CD4-positive, alpha-beta T cell treated with Interleukin-15 for 1 hour (primary cell): Measurements from ENCODE around the gene CCDC85C.

Experiments used
- DNase-seq: peaks from one replicate; pipeline ENCODE4 v3.0.0-alpha.2; 2020

The CCDC85C gene

DNA sequence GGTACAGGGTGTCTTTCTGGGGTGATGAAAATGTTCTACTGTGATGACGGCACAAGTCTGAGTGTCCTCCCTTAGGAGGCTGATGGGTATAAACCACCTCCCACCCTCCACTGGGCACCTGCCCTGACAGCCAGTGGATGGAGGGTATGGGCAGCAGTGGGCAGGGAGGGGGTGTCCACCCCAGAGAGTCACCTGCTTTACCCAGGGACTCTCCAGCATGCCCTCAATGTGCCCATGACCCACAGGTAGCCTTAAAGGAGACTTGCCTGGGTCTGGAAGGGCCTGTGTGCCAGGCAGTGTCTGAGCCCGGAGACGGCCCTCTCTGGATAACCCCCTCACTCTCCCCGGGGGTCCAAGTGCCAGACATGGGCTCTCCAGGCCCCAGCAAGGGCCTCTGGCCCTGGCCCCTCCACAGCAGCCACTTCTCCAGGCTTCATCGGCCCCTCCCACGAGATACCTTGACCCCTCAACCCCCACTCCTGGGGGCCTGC is 84.0 kb downstream of the CCDC85C start:
- peak; percentile 9 for DNase-seq

DNA sequence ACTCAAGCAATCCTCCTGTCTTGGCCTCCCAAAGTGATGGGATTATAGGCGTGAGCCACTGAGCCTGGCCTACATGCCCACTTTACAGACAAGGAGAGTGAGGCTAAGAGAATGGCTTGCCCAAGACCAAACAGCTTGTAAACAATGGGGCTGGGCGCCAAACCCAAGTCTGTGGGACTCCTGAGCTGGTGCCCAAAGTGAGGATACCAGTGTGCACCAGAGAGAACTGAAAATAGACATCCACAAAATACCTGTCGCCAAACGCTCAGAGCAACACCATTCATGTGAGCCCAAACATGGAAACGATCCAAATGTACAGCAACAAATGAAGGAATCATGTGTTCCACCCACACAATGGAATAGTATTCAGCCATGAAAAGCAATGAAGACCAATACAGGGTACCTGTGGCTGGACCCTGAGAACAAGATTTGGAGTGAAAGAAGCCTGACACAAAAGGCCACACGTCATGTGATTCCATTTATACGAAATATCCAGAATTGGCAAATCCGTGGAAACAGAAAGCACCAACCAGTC is 84.6 kb downstream of the CCDC85C start:
- peak; percentile 2 for DNase-seq

DNA sequence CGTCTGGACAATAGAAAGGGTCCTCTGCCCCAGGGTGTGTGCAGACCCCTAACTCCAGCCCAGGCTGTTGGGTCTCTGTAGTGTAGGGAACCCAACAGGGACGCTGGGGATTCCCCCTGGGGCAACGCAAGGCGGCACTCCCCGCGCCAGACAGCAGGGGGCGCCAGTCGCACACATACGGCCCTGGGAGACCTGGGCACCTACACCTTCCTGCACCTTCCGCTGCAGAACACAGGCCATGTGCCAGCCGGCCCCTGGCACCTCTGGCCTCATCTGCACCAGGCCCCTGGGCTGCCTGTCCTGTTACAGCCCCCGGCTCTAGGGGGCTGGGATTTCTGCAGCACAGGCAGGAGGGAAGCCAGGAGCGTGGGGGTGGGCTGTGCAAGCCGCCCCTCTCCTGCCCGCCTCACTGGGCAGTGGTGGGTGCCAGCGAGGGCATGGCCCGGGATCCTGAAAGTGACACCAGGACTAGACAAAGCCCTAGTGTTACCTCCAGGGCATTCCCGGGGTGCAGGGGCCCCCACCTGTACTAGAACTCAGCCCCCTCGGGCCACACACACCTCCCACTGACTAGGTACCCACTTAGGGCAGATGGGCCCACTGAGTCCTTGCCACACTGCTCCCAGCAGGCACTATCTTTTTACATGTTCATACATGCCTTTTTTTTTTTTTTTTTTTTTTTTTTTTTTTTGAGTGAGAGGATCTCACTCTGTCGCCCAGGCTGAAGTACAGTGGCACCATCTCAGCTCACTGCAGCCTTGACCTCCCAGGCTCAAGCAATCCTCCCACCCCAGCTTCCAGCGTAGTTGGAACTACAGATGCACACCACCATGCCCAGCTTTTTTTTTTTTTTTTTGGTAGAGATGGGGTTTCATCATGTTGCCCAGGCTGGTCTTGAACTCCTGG is 85.3 kb downstream of the CCDC85C start:
- peak; percentile 75 for DNase-seq

DNA sequence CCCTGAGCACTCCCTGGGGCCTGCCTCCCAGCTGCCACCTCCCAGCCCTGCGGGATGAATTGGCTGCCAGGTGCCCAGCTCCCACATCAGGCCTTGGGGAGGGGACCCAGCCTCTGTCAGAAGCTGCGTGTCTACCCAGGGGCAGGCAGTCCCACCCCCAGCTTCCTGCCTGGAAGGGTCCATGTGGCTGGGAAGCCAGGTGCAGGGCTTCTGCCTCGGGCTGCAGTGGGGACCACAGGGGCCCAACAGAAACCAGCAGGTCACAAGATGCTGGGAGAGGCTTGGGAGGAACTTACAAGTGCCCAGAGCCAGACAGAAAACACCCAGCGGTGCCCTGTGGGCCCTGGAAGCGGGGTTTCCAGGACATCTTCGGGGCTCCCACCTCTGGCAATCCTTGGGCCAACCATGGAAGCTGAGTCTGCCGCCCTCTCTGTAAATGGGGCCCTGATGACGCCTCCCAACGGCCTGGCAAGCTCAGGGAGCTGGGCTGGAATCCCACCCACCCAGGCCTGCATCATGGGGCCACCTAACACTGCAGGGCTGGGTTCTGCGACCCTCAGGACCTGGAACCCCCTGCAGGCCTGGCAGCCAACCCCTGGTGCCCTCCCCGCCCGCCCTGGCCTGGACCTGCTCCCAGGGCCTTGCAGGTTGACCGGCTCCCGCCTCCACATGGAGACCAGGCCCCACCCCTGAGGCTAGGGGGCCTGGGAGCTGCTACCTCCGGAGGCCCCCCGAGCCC is 86.2 kb downstream of the CCDC85C start:
- DNase-seq: no peak

DNA sequence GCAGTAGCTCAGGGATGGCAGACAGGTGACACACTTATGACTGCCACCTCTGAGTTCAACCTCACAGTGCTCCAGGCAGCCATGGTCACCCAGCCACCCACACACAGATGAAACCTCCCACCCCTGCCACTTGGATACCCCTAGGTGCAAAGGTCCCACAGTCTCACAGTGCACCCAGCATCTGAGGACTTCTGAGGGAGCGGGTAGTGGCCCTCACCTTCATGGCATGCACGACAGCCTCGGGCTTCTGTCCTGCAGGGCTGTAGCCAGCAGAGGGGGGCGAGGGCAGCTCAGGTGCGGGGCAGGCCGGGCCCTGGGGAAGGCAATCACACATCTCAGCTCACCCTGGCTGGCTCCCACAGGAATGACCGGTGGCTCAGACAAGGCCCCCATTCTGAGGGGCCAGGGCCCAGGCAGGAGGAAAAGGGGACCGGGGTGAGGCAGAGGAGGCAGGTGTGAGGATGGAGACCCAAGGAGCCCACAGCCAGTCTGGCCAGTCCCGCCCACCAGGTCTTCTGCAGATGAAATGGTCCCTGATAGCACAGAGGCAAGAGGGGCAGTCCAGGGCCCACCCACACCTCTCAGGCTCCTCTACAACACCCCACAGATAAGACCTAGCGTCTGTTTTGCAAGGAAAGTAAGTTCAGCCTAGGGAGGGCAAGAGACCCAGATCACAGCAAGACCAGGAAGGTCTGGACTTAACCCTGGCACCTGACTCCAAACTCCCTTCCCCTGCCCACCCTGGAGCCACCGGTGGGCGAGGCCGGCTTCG is 87.0 kb downstream of the CCDC85C start:
- no peak for DNase-seq

DNA sequence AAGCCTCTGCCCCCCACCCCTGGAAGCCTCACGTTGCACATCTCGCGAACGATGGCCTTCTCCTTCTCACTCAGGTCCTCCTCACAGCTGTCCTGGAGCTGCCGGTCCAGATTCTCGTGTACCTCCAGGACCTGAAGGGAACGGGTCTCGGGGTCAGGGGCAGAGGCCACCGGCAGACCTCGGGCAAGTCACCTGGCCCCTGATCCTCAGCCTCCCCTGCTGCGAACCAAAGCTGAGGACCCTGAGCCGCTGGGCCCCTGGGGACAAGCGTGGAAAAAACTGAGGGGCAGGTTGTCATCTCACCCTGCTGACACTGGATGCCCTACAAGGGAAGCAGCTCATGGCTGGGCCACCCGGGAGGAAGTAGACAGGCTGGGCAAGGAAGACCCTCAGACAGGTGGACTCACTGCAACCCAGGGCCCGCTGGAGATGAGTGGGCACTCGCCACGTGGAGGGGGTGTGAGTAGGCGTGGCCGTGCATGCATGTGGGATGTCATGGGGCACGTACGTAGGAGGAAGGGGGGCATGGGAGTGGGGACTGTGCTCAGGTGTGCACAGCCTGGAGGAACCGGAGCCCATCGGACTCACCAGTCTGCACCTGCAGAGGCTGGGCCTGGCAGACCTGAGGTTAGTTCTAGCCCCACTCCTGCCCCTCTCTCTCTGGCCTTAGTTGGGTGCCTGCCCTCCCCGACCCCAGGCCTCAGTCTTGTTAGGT is 87.7 kb downstream of the CCDC85C start:
- DNase-seq: no peak

DNA sequence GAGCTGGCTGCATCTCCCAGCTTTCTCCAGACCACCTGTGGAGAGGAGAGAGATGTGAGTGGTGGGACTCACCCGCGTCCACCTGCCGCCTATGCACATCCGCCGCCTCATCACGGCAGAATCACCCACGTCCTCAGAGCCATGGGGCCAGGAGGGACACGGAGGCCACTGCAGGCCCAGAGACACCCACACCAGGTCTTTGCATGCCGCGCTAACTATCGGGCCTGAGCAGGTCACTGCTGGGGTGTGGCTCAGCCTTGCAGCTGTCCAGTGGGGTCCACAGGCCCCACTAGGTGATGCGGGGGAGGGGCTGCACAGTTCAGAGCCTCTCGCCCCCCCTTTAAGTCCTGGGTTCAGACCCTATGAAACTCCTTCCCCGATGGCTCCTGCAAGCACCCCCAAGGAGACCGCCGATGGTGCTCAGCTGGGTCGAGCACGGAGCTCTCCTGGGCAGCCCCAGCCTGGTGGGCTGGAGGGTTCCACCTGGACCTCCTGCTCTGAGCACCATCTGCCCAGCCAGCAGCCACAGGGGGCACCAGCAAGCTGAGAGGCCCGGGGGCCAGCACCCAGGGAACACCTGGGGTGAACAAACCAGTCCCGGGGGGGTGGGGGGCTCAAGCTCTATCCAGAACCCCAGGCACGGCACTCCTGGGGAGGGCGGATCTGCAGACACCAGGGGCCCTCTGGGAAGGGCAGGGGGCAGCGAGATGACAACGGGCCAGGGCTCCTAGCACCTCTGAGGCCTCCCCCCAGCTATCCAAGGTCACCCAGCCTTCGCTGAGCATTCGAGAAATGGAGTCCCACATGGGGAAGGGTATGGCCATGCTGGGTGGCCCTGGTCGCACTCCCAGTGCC is 88.5 kb downstream of the CCDC85C start:
- no peak for DNase-seq

DNA sequence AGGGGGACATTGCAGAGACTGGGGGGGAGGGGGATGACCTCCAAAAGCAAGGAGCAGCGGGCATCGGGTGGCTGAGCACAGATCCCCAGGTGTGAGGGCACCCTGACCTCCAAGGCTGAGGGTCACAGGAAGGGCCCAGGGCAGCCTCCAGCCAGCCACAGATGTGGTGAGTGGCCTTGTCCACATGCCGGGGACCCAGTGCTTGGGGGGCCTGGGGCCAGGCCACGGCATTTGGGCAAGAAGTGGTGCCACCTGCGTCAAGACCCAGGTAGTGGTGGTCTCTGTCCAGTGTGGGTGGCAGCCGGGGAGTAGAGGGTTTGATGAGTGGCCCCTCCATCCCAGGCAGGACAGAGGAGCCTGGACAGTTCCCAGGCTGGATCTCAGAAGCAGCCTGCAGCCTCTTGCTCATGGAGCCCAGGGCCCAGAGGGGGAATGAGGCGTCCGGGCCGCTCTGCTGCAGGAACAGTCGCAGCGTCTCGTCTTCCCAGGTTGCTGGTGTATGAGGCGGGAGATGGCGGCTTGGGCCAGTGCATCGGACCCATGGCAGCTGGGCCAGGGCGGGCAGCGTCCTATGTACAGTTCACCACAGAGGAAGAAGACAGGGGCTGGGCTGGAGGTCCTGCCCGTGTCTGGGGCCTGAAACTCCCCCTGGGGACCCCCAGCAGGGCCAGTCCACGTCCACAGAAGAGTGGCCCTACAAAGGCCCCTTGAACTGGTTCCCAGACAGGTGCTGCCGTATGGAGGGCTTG is 89.3 kb downstream of the CCDC85C start:
- no peak for DNase-seq

DNA sequence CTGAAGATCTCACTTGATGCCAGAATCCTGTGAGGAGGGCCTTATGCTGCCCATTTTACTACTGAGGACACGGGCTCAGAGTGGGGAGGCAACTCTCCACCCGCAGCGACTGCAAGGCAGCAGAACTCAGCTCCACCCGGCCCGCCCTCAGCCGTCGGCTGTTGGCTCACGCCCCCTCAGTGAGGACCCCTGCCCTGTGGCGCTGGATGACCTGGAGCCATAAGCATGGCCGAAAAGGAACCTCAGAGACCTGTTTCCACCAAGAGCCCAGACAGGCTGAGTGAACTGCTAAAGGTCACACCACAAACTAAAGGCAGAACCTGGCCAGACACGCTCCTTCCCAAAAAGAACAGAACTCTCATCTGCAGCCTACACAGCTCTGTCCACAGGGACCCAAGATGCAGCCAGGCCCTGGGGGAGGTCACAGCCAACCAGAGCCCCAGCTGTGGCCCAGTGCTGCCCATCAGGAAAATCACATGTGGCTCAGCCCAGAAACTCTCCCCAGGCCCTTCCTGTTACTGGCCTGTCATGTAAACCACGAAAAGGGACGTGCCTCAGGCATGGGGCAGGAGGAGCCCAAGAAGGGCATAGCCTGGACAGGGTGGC is 90.0 kb downstream of the CCDC85C start:
- no peak for DNase-seq

DNA sequence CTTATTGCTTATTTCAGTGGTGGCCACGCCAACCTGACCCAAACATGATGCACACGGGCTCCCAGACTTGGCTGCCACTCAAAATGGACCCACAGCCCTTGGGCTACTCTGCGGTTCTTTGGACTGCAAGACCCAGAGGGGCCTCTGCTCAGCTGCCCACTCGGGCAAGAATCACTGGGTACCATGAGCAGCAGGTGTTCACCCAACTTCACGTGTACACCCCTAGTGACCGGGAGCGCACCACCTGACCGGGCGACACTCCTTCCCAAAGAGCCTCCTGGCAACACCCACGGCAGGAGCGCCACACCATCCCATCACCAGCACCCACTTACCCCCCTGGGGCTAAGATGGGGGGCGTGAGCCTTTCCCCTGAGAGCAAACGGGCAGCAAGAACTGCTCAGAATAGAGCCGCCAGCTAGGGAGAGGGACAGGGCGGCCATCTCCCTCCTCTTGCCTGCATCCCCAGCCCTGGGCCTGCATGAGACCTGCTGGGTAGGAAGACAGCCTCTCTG is 90.8 kb downstream of the CCDC85C start:
- DNase-seq: no peak

DNA sequence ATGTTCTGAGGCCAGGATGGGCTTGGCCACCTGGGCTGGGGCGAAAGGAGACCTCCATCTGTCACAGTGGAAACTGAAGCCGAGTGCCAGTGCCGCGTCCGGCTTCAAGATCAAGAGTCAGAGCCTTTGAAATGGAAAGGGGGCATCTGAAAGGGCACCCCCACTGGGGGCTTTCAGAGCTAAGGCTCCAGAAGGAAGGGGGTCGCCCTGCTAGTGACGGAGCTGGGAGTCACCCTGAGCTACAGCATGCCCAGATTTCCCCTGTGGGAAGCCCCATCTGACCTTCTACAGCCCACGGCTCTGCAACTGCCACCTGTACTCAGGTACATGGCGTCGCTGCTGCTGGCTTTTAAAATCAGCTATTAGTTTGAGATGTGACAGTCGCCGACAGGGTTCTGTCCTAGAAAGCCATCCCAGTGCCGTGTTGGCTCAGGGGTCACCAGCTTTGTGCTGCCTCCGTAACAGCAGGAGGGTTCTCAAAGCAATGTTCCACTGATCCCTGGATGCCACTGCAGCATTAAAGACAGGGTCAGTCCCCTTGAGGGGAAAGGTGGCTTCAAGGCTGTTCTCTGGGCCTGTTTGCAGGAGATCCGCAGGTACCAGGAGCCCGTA is 91.3 kb downstream of the CCDC85C start:
- DNase-seq: no peak

DNA sequence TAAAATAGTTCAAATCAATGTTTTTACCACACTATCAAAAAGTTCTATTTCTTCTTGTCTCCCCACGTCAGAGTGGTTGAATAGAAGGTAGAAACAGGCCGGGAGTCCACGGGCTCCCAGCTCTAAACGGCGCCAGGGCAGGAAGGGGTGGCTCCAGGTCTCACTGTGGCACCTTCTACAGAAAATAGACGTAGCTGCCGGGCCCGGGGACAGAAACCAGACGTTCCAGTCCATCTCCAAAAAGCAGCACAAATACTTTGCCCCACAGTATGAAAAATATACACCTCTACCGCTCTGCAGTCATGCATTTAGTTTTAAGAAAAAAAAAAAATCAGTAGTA is 91.9 kb downstream of the CCDC85C start:
- no peak for DNase-seq

DNA sequence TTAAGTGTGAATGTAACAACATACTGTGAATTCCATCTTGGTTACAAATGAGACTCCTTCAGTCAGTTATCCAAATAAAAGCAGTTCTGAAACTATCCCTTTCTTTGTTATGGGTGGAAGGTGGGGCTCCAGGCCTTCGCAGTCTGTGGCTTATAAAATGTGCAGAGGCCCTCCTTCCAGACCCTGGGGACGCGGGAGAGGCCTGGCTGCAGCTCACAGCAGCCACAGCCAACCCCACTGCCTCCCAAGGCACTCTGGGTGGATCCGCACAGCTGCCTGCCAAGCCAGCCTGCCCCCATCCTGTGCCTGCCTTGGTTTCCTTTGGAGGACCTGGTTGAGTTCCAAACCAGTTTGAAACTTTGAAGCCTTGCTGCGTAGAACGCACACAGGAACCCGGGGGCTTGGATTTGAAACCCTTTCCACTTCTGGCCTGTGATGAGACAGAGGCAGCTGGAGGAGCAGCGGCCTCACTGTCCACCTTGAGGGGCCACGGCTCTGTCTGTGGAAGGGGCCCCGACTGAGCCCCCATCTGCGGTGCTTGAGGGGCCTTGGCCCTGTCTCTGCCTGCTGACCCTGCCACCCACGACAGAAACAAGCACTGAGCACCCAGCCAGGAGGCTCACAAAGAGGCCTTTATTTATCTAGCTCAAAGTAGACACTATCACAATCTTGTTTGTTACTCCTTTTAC is 92.4 kb downstream of the CCDC85C start:
- DNase-seq: no peak

DNA sequence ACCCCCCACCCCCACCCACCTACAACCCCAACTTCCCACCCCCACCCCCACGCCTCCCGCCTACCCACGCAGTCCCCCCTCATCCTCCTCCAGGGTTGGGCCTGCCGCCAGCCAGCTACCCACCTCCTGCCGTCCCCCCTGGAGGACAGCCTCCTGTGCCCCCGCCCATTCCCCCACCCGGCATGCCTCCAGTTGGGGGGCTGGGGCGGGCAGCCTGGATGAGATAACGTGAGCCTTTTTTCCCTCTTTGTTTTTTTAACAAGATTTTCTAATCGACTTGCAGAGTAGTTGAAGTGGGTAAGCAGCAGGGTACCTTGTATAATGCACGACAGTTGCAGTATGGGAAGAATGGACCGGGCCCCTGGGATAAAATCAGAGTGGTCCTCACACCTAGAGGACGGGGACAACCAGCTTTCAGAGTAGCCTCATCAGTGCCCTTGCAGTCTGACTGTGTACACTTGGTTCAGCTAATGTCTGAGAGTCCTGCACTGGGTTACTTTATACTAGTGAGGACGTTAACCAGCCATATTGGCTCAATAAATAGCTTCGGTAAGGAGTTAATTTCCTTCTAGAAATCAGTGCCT is 93.4 kb downstream of the CCDC85C start:
- DNase-seq: no peak

DNA sequence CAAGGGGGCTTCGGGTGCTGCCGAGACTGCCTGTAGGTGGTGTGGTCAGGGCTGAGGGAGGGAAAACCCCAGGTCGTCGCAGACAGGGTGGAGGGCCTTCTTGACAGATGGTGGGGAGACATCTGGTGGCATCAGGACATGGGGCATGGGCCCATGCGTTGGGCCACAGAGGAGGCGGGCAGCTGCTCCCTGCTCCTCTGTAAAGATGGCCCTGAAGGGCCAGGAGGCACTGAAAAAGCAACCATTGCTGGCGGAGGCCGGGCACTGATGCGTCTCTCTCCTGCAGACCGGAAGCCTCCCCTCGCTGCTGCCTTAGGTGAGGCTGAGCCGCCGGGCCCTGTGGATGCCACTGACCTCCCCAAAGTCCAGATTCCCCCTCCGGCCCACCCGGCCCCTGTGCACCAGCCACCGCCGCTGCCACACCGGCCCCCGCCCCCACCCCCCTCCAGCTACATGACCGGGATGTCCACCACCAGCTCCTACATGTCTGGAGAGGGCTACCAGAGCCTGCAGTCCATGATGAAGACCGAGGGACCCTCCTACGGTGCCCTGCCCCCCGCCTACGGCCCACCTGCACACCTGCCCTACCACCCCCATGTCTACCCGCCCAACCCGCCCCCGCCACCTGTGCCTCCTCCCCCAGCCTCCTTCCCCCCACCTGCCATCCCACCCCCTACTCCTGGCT is 94.0 kb downstream of the CCDC85C start:
- no peak for DNase-seq

DNA sequence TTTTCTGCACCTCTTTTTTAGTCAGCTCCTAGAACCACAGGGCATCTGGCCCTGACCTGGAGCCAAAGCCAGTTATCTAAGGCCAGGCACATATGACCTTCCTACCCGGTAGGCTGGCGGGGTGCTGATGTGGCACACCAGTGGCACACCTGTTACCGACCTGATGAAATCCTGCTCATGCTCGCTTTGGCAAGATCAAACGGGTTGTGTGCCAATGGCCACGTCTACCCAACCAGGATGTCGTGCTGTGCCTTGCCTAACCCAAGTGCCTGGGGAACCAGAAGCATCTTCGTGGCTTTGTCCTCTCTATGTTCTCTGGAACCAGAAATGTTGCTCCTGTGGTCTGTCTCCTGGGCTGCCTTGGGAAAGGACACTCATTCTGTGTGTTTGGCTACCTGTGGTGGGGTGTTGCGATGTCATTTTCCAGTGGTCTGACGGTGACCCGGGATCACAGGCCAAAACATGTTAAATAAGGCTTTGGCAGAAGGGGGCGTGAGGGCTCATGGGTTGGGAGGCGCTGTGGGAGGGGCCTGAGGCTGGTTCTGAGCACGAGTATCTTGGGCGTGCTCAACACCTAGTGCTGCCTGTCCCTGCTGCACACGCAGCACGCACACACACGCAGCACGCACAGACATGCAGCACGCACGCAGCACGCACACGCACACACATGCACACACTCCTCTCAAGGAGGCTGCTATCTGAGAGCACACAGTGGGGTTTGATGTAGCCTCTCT is 94.9 kb downstream of the CCDC85C start:
- no peak for DNase-seq
